RWPE1 (cell line): ENCODE data around the gene KCND3.

Experiments used
- CTCF ChIA-PET: fragments of 350-600 bp; sonication (Branson Sonifier 250); formaldehyde crosslinking; extraction: SDS; loops from one replicate; lab custom pipeline; 2021; lab: Yijun Ruan, JAX
- POLR2A ChIA-PET: fragments of 400-600 bp; formaldehyde crosslinking; extraction: SDS; loops from one replicate; lab custom pipeline; 2020; ENCODE audit warnings: antibody characterized with exemption; ENCODE audit not compliant: low non-redundant PET; lab: Yijun Ruan, JAX
- DNase-seq: peaks from one replicate; pipeline ENCODE4 v3.0.0; 2012; ENCODE audit warnings: low spot score
- H3K27ac ChIP-seq: fragments of 450-650 bp; 2 replicates; pipeline ENCODE4 v1.5.1; 2017
- TF ChIP-seq, protein P1 (sequence below): fragments of 450-650 bp; conservative IDR thresholded peaks from 2 replicates; pipeline ENCODE4 v1.5.1; 2017; ENCODE audit warnings: low read depth, mild to moderate bottlenecking

KCND3 gene

DNA sequence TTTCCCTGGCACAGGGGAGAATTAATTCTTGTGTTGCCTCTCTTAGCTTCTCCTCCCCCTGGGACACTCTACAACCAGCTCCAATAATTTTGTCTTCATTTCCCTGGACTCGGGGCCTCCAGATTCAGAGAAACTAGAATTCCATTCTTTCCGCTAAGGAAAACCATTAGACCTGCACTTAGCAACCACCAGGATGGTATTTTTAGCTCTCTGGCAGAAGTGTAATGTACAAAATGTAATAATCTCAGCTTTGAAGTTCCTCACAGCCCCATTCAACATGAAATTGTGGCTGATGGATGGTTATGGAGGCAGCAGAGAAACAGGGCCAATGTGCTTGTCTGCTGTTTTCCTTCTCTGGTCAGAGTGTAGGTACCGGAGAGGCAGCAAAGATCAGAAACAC, 113.8 kb downstream of the KCND3 start:
- ChIA-PET POLR2A (no interaction called here), CTCF (no interaction called here)
- TF ChIP-seq, protein P1, sequence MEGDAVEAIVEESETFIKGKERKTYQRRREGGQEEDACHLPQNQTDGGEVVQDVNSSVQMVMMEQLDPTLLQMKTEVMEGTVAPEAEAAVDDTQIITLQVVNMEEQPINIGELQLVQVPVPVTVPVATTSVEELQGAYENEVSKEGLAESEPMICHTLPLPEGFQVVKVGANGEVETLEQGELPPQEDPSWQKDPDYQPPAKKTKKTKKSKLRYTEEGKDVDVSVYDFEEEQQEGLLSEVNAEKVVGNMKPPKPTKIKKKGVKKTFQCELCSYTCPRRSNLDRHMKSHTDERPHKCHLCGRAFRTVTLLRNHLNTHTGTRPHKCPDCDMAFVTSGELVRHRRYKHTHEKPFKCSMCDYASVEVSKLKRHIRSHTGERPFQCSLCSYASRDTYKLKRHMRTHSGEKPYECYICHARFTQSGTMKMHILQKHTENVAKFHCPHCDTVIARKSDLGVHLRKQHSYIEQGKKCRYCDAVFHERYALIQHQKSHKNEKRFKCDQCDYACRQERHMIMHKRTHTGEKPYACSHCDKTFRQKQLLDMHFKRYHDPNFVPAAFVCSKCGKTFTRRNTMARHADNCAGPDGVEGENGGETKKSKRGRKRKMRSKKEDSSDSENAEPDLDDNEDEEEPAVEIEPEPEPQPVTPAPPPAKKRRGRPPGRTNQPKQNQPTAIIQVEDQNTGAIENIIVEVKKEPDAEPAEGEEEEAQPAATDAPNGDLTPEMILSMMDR, result no peak

DNA sequence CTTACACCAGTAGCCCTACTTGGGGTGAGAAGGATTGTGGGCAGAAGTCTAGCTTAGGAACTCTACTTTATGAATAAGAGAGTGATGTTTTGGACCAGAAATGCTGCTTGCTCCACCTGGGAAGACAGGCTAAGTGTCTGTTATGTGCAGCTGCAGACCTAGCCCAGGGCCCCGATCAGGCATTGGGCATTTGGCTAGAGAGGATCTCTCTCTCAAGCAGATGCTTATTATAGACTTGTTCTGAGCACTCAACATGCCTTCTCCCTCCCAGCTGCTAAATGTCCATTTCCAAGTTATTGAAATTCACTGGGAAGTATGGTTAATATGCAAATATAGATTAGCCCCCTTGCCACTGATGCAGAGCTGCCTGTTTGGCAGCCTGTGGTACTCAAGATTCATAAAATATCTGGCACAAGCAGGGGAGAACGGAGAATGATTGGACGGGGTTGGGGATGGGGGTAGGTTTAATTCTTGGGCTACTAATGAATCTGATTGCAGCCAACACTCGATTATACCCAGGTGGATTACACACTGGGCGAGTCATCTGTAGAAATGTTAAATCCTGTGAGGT, 115.9 kb downstream of the KCND3 start:
- ChIA-PET CTCF (interaction anchor here (0.8 kb wide), 1 partner anchor 29 kb away, joined by 5 read pairs; no protein-coding TSS in a partner anchor), POLR2A (no interaction called here)
- TF ChIP-seq, protein P1, result no peak
- no peak for DNase-seq
- H3K27ac ChIP-seq, result no peak overlapping the region

More for the DNA sequence above, 113.8 kb downstream of the KCND3 start:
- DNase-seq, result no peak
- H3K27ac ChIP-seq, result no peak overlapping the region

DNA sequence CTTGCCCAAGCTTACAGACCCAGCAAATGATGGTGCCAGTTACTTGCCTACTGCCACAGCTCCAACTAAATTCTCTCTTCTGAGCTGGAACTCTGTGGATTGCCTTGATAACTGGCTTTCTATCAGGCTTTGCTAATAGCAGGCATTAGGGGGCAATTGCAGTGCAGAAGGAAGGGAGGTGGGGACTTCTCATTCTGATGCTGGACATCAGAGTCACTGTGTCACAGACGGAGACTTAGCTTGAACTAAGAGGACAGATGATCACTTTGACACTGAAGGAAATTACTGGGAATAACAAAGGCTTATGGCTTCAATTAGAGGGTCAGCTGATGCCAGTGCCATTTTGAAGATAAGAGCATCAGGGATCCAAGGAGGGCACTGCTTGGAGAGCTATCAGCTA, 119.3 kb downstream of the KCND3 start:
- ChIA-PET POLR2A (no interaction called here), CTCF (no interaction called here)
- DNase-seq, result no peak
- H3K27ac ChIP-seq, result no peak overlapping the region
- TF ChIP-seq, protein P1, result no peak

DNA sequence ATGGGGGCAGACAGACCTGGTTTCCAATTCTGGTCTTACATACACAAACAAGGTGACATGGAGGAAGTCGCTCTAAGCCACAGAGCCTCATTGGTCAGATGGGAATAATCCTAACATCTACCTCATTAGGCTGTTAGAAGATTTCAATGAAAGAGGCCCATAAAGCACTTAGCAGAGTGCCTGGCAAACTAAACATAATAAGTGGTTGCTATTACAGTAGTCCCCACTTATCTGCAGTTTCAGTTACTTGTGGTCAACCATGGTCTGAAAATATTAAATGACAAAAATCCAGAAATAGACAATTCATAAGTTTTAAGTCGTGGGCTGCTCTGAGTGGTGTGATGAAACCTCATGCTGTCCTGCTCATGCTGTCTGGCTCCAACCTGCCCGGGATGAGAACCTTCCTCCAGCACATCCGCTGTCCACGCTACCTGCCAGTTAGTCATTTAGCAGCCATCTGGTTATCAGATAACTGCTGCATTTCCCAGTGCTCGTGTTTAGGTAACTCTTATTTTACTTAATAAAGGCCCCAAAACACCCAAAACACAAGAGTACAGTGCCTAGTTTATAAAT, 121.5 kb downstream of the KCND3 start:
- no peak overlapping the region for H3K27ac ChIP-seq
- CTCF ChIA-PET, result no interaction called here
- POLR2A ChIA-PET, result no interaction called here
- DNase-seq, result no peak
- TF ChIP-seq, protein P1, result no peak

DNA sequence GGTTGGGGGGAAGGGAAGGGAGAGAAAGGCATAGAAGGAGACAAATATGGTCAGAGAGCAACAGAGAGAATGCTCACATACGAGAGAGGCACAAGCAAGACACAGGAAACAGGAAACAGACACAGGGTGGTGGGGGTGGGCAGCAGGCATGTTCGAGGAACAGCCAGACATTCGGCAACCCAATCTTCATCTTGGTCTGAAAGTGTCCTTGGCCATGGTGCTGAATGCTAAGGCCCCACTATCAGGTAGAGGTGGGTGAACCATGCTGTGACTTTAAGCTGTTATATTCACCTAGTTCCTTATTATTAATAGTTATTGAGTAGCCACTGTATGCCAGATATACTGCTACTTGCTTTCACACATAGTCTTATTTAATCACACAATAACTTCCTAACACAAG, 124.6 kb downstream of the KCND3 start:
- CTCF ChIA-PET, result no interaction called here
- TF ChIP-seq, protein P1, result no peak
- no peak overlapping the region for H3K27ac ChIP-seq
- peak; percentile 12 for DNase-seq
- POLR2A ChIA-PET, result no interaction called here

DNA sequence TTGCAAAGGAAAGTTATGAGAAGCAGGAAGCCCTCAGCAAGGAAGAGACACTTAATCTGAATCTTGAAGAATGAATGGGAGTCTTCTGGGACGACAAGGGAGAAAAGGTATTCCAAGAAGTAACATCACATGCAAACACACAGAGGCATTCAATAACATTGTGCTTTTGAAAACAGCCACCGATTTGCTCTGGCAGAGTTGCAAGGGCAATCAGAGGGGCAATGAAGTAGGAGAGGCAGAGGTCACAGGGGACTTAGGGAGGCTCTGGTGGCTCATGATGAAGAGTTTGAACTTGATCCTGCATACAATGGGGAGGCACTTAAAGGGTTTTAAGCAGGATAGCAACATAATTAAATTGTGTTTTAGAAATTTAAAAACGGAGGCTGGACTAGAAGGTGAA, 126.1 kb downstream of the KCND3 start:
- no peak for DNase-seq
- ChIA-PET CTCF (no interaction called here), POLR2A (no interaction called here)
- TF ChIP-seq, protein P1, result no peak
- no peak overlapping the region for H3K27ac ChIP-seq
